Measurements from ENCODE around the gene LDB2.

- TF ChIP-seq CTCF (IDR thresholded peaks at IDR 0.05; ENCODE audit: low read depth, low read length, poor library complexity, severe bottlenecking) (no peak), EZH2phosphoT487 (IDR thresholded peaks at IDR 0.05; ENCODE audit: borderline replicate concordance, low read length) (no peak)
These were observed 31.5 kb downstream of the LDB2 start for GRCh38 chr4:16866974-16867373.
